Measurements from ENCODE around the gene RGL3.
"Not testable (repeated sequence)": the region's sequence is repeated elsewhere in the genome, so short reads cannot be mapped to it uniquely, and the experiment has no call there.

DNA sequence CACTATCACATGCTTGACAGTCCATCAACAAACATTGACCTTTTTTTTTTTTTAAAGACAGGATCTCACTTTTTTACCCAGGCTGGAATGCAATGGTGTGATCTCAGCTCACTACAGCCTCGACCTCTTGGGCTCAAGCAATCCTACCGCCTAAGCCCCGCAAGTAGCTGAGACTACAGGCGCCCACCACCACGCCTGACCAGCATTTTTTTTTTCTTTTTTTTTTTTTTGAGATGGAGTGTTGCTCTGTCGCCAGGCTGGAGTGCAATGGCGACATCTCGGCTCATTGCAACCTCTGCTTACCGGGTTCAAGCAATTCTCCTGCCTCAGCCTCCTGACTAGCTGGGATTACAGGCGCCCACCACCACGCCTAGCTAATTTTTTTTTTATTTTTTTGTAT, 39.8 kb upstream of the RGL3 start:
- not testable (repeated sequence) for TF ChIP-seq EZH2 (IDR thresholded peaks at IDR 0.05; ENCODE audit: borderline replicate concordance, low read length); CTCF (IDR thresholded peaks at IDR 0.05; ENCODE audit: low read length)

Measured in OCI-LY1 (cell line).